ENCODE results near the gene WNT3A. TPM values are rescaled to one million over a fixed set of nuclear protein-coding genes. Genes with fewer than 3 reads are reported as not detected.
A peak's percentile ranks its signal among the peaks of the same experiment; 100 is the strongest.

Gene WNT3A
- total and polyA plus RNA-seq, 4 donors: 0.09 to 3.1 (median 1.9) TPM

- no peak for TF ChIP-seq CTCF (IDR thresholded peaks at IDR 0.05; ENCODE audit: control extremely low read depth, extremely low read depth)
- Histone ChIP-seq H3K4me1 (ENCODE audit: control insufficient read depth in 5 of 5, insufficient read depth in 5 of 5, low read length in 5 of 5) (peaks cover 0 to 2% (median 0%) of the 10 kb centered on the region in 5 donors), H3K4me3 (no peak overlapping the region), H3K27ac (ENCODE audit: low read depth in 1 of 2, low read length in 1 of 2) (no peak overlapping the region), H3K9me3 (ENCODE audit: control insufficient read depth in 4 of 4, insufficient read depth in 3 of 4, low read length in 3 of 4) (no peaks in the 10 kb centered on the region), H3K9ac (ENCODE audit: insufficient read depth in 1 of 2, low read length in 2 of 2) (no peak overlapping the region), H3K27me3 (ENCODE audit: control insufficient read depth in 3 of 3, insufficient read depth in 3 of 3, low read length in 2 of 3) (no peaks in the 10 kb centered on the region), H3K36me3 (ENCODE audit: control insufficient read depth in 4 of 4, insufficient read depth in 4 of 4, low read length in 4 of 4) (no peaks in the 10 kb centered on the region)
- WGBS, 2 donors: 45 to 63% methylated on average over 21 of the region's 21 CpGs
- peak; percentile 49 to 74 (median 61) for DNase-seq
- no peak for ATAC-seq (ENCODE audit: insufficient read depth, low FRiP score)
Measured at GRCh38 chr1:228021355-228022030, 14.7 kb downstream of the WNT3A start.

GRCh38 chr1:228022571-228023293 lies 15.9 kb downstream of the WNT3A start:
- H3K9me3 ChIP-seq (ENCODE audit: control insufficient read depth in 4 of 4, insufficient read depth in 3 of 4, low read length in 3 of 4): no peaks in the 10 kb centered on the region
- WGBS, 2 donors: 92 to 96% methylated on average over 28 of the region's 28 CpGs
- H3K36me3 ChIP-seq (ENCODE audit: control insufficient read depth in 4 of 4, insufficient read depth in 4 of 4, low read length in 4 of 4): no peaks in the 10 kb centered on the region
- H3K27ac ChIP-seq (ENCODE audit: low read depth in 1 of 2, low read length in 1 of 2): no peak overlapping the region
- TF ChIP-seq CTCF (IDR thresholded peaks at IDR 0.05; ENCODE audit: control extremely low read depth, extremely low read depth): no peak
- H3K27me3 ChIP-seq (ENCODE audit: control insufficient read depth in 3 of 3, insufficient read depth in 3 of 3, low read length in 2 of 3): no peaks in the 10 kb centered on the region
- H3K4me1 ChIP-seq (ENCODE audit: control insufficient read depth in 5 of 5, insufficient read depth in 5 of 5, low read length in 5 of 5): peaks cover 0 to 2% (median 0%) of the 10 kb centered on the region in 5 donors
- no peak overlapping the region for H3K4me3 ChIP-seq
- ATAC-seq (ENCODE audit: insufficient read depth, low FRiP score) (no peak), DNase-seq (peak in 1 of 3 donors; percentile 3)
- H3K9ac ChIP-seq (ENCODE audit: insufficient read depth in 1 of 2, low read length in 2 of 2): no peak overlapping the region

GRCh38 chr1:228023294-228023639 lies 16.5 kb downstream of the WNT3A start:
- Histone ChIP-seq H3K4me1 (ENCODE audit: control insufficient read depth in 5 of 5, insufficient read depth in 5 of 5, low read length in 5 of 5) (peaks cover 0 to 2% (median 0%) of the 10 kb centered on the region in 5 donors), H3K36me3 (ENCODE audit: control insufficient read depth in 4 of 4, insufficient read depth in 4 of 4, low read length in 4 of 4) (no peaks in the 10 kb centered on the region), H3K27ac (ENCODE audit: low read depth in 1 of 2, low read length in 1 of 2) (no peak overlapping the region), H3K4me3 (no peak overlapping the region), H3K9me3 (ENCODE audit: control insufficient read depth in 4 of 4, insufficient read depth in 3 of 4, low read length in 3 of 4) (no peaks in the 10 kb centered on the region), H3K9ac (ENCODE audit: insufficient read depth in 1 of 2, low read length in 2 of 2) (no peak overlapping the region), H3K27me3 (ENCODE audit: control insufficient read depth in 3 of 3, insufficient read depth in 3 of 3, low read length in 2 of 3) (no peaks in the 10 kb centered on the region)
- WGBS, 2 donors: 91 to 94% methylated on average over 3 of the region's 3 CpGs
- no peak for TF ChIP-seq CTCF (IDR thresholded peaks at IDR 0.05; ENCODE audit: control extremely low read depth, extremely low read depth)
- DNase-seq: no peak
- no peak for ATAC-seq (ENCODE audit: insufficient read depth, low FRiP score)

Data from lung (tissue), 12 donors.